ENCODE data around the gene KNSTRN. TPM values are rescaled to one million over a fixed set of nuclear protein-coding genes. Genes with fewer than 3 reads are reported as not detected.

Gene KNSTRN
- total RNA-seq, 1 donor from 2014 or later, result 74.7 TPM

- Mint-ChIP-seq H3K4me3 (peak overlapping the region; percentile 64), H3K36me3 (ENCODE audit: low read depth) (no peaks in the 10 kb centered on the region), H3K27me3 (ENCODE audit: low read depth) (peaks cover 27% of the 10 kb centered on the region), H3K27ac (ENCODE audit: unreplicated experiment) (no peak overlapping the region), H3K9me3 (no peaks in the 10 kb centered on the region), H3K4me1 (peaks cover 4% of the 10 kb centered on the region)
- no peak for DNase-seq (ENCODE audit: low read depth, low spot score)
- no peak for TF ChIP-seq CTCF (conservative IDR thresholded peaks at IDR 0.05)
These were observed 13.6 kb upstream of the KNSTRN start for GRCh38 chr15:40368719-40369473.

DNA sequence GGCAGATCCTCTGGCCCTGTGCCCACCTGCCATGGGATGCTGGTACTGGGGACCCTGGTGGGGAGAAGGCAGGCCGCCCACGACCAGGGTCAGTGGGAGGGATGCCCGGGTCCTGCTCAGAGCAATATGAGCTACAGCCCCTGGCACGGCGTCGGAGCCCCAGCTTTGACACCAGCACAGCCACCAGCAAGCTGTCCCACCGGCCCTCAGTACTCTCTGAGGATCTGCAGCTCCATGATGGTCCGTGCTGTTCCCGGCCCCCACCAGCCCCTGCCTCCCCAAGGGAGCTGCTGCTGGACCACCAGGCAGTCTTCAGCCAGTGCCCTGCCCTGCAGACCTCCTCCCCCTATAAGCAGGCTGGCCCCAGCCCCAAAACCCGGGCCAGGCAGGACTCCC, 13.0 kb upstream of the KNSTRN start:
- no peak for TF ChIP-seq CTCF (conservative IDR thresholded peaks at IDR 0.05)
- Mint-ChIP-seq H3K27me3 (ENCODE audit: low read depth) (peaks cover 27% of the 10 kb centered on the region), H3K9me3 (no peaks in the 10 kb centered on the region), H3K4me1 (peaks cover 4% of the 10 kb centered on the region), H3K27ac (ENCODE audit: unreplicated experiment) (no peak overlapping the region), H3K36me3 (ENCODE audit: low read depth) (no peaks in the 10 kb centered on the region), H3K4me3 (peak overlapping the region; percentile 64)
- DNase-seq (ENCODE audit: low read depth, low spot score), result no peak

DNA sequence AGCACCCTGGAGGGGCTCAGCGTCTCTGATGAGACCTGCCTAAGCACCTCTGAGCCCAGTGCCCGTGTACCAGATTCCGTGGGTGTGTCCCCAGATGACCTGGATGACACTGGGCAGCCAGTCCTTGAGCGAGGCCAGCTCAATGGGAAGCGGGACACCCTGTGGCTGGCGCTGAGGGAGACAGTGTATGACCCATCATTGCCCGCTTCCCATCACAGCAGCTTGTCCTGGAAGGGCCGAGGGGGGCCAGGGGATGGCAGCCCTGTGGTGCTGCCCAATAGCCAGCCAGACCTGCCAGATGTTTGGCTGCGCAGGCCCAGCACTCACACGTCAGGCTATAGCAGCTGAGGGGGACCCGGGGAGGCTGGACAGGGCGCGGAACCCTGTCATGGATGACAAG, 12.6 kb upstream of the KNSTRN start:
- Mint-ChIP-seq H3K9me3 (no peaks in the 10 kb centered on the region), H3K4me1 (peaks cover 4% of the 10 kb centered on the region), H3K27me3 (ENCODE audit: low read depth) (peaks cover 27% of the 10 kb centered on the region), H3K36me3 (ENCODE audit: low read depth) (no peaks in the 10 kb centered on the region), H3K4me3 (no peak overlapping the region), H3K27ac (ENCODE audit: unreplicated experiment) (no peak overlapping the region)
- TF ChIP-seq CTCF (conservative IDR thresholded peaks at IDR 0.05), result no peak
- DNase-seq (ENCODE audit: low read depth, low spot score), result no peak

GRCh38 chr15:40372981-40373380, 9.5 kb upstream of the KNSTRN start:
- TF ChIP-seq CTCF (conservative IDR thresholded peaks at IDR 0.05), result no peak
- no peak overlapping the region for H3K27ac Mint-ChIP-seq (ENCODE audit: unreplicated experiment)
- DNase-seq (ENCODE audit: low read depth, low spot score), result no peak
- H3K27me3 Mint-ChIP-seq (ENCODE audit: low read depth), result peaks cover 16% of the 10 kb centered on the region
- H3K4me1 Mint-ChIP-seq, result peaks cover 4% of the 10 kb centered on the region
- no peaks in the 10 kb centered on the region for H3K9me3 Mint-ChIP-seq
- no peaks in the 10 kb centered on the region for H3K36me3 Mint-ChIP-seq (ENCODE audit: low read depth)
- no peak overlapping the region for H3K4me3 Mint-ChIP-seq

DNA sequence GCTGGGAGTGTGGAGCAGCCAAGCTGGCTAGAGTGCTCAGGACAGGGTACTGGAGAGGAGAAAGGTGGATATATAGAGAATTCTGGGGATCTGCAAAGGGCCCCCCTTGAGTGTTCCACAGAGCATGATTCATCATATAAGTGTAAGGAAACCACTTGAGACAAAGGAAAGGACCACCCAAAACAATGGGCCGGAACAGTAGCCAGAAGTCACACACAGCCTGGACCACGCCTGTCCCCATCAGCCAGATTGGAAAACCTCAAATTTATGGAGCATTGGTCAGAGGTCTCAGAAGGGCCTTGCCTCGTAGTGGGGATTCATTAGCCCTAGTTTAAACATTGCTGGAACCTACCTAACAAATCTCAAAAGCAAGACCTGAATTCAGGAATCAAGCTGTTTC, 4.9 kb upstream of the KNSTRN start:
- no peaks in the 10 kb centered on the region for H3K36me3 Mint-ChIP-seq (ENCODE audit: low read depth)
- DNase-seq (ENCODE audit: low read depth, low spot score), result no peak
- no peak for TF ChIP-seq CTCF (conservative IDR thresholded peaks at IDR 0.05)
- H3K4me3 Mint-ChIP-seq, result no peak overlapping the region
- H3K4me1 Mint-ChIP-seq, result peaks cover 2% of the 10 kb centered on the region
- H3K27me3 Mint-ChIP-seq (ENCODE audit: low read depth), result no peaks in the 10 kb centered on the region
- H3K27ac Mint-ChIP-seq (ENCODE audit: unreplicated experiment), result no peak overlapping the region
- no peaks in the 10 kb centered on the region for H3K9me3 Mint-ChIP-seq

All from neural crest cell (in vitro differentiated cells).